Measurements from ENCODE around the gene SLF1.
"Not testable (repeated sequence)": the region's sequence is repeated elsewhere in the genome, so short reads cannot be mapped to it uniquely, and the experiment has no call there.

SLF1 gene

GRCh38 chr5:94618493-94619328 lies at the start of gene SLF1, which contains the start of gene KIAA0825:
TSS of gene SLF1 (plus strand) at chr5:94618669. CDS start at chr5:94628811, 10,142 bp downstream.
TSS of gene KIAA0825 (minus strand) at chr5:94618604. CDS start at chr5:94537126, 81,478 bp downstream.
- peak; percentile 75 for DNase-seq (ENCODE audit: low read depth)

GRCh38 chr5:94571415-94571814 lies 47.1 kb upstream of the SLF1 start:
- DNase-seq (ENCODE audit: low read depth) = no peak

- DNase-seq (ENCODE audit: low read depth) = not testable (repeated sequence)
Observed at GRCh38 chr5:94573349-94573748, 45.1 kb upstream of the SLF1 start.

GRCh38 chr5:94575196-94575595 lies 43.3 kb upstream of the SLF1 start:
- DNase-seq (ENCODE audit: low read depth) = no peak

- no peak for DNase-seq (ENCODE audit: low read depth)
Observed at GRCh38 chr5:94577466-94578245, 40.8 kb upstream of the SLF1 start.

- no peak for DNase-seq (ENCODE audit: low read depth)
Observed at GRCh38 chr5:94595281-94595840, 23.1 kb upstream of the SLF1 start.

GRCh38 chr5:94613583-94613982 lies 4.9 kb upstream of the SLF1 start:
- DNase-seq (ENCODE audit: low read depth) = no peak

- no peak for DNase-seq (ENCODE audit: low read depth)
Observed at GRCh38 chr5:94614156-94614805, 4.2 kb upstream of the SLF1 start.

- DNase-seq (ENCODE audit: low read depth) = no peak
Observed at GRCh38 chr5:94615862-94616261, 2.6 kb upstream of the SLF1 start.

GRCh38 chr5:94618029-94618492 lies 408 bp upstream of the SLF1 start:
- DNase-seq (ENCODE audit: low read depth) = no peak

GRCh38 chr5:94620256-94620655 lies 1.8 kb downstream of the SLF1 start:
- no peak for DNase-seq (ENCODE audit: low read depth)

- no peak for DNase-seq (ENCODE audit: low read depth)
Observed at GRCh38 chr5:94621763-94622162, 3.3 kb downstream of the SLF1 start.

- DNase-seq (ENCODE audit: low read depth) = no peak
Observed at GRCh38 chr5:94623011-94623410, 4.5 kb downstream of the SLF1 start.

- no peak for DNase-seq (ENCODE audit: low read depth)
Observed at GRCh38 chr5:94623877-94624276, 5.4 kb downstream of the SLF1 start.

- no peak for DNase-seq (ENCODE audit: low read depth)
Observed at GRCh38 chr5:94627191-94627590, 8.7 kb downstream of the SLF1 start.

GRCh38 chr5:94632024-94632423 lies 13.6 kb downstream of the SLF1 start:
- no peak for DNase-seq (ENCODE audit: low read depth)

GRCh38 chr5:94640176-94640575 lies 21.7 kb downstream of the SLF1 start:
- DNase-seq (ENCODE audit: low read depth) = no peak

GRCh38 chr5:94645053-94645452 lies 26.6 kb downstream of the SLF1 start:
- no peak for DNase-seq (ENCODE audit: low read depth)

- DNase-seq (ENCODE audit: low read depth) = no peak
Observed at GRCh38 chr5:94646758-94647157, 28.3 kb downstream of the SLF1 start.

GRCh38 chr5:94649874-94650273 lies 31.4 kb downstream of the SLF1 start:
- DNase-seq (ENCODE audit: low read depth) = no peak

GRCh38 chr5:94658272-94658671 lies 39.8 kb downstream of the SLF1 start:
- no peak for DNase-seq (ENCODE audit: low read depth)

- DNase-seq (ENCODE audit: low read depth) = no peak
Observed at GRCh38 chr5:94660506-94660905, 42.0 kb downstream of the SLF1 start.

All from stimulated activated CD8-positive, alpha-beta memory T cell treated with anti-CD3 and anti-CD28 coated beads, Interleukin-12 subunit alpha, Interleukin-12 subunit beta, amount 100 ng/mL, for 4 hours (primary cell).